SH-SY5Y (cell line): Measurements from ENCODE around the gene RUVBL1.

Experiments used
- GATA2 ChIP-seq: IDR thresholded peaks from 2 replicates; pipeline ENCODE4 v1.6.1; 2011; ENCODE audit warnings: mild to moderate bottlenecking, low read depth, low read length
- GATA3 ChIP-seq: IDR thresholded peaks from 2 replicates; pipeline ENCODE4 v1.6.1; 2011; ENCODE audit warnings: low read depth, mild to moderate bottlenecking, low read length, moderate library complexity

- TF ChIP-seq GATA3, result no peak
- no peak for TF ChIP-seq GATA2
Measured at GRCh38 chr3:128100161-128100560, 23.5 kb downstream of the RUVBL1 start.
